GM19468 (cell line): ENCODE data around the gene TSSK2.

Experiments used
- ATAC-seq: cut with Tn5 transposase; IDR thresholded peaks from one replicate; pipeline ENCODE4 v1.9.1; 2021; ENCODE audit warnings: mild to moderate bottlenecking, moderate library complexity, moderate number of reproducible peaks; ENCODE audit not compliant: unreplicated experiment; ENCODE audit errors: extremely low read depth

The TSSK2 gene

DNA sequence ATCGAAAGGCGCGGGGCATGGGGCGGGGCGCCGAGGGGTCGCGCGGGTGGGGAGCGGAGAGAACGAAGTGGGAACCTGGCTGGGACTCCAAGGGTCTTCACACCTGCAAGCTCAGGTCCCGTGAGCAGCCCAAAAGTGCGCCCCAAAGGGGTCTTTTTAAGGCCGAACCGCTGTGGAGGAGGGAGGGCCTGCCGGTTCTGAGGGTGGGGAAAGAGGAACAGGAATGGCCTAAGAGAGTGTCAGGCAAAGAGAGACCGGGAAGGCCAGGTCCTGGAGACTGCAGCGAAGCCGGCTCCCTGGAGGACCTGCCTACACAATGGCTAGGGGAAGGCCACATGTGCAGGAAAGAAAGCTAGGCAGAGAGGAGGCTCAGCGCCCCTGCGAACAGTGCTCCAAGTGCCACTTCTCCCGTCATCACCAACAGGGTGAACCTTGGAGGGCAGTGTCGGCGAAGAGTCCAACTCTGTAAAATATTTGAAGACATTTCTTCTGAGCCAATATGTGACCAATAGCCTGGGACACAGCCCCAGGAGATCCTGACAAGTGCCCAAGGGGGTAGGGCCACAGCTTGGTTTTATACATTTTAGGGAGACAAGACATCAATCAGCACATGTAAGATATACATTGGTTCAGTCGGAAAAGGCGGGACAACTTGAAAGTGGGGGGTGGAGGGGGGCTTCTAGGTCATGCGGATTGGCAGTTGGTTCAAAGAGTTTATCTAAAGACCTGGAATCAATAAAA, 8.2 kb upstream of the TSSK2 start:
- ATAC-seq: no peak

DNA sequence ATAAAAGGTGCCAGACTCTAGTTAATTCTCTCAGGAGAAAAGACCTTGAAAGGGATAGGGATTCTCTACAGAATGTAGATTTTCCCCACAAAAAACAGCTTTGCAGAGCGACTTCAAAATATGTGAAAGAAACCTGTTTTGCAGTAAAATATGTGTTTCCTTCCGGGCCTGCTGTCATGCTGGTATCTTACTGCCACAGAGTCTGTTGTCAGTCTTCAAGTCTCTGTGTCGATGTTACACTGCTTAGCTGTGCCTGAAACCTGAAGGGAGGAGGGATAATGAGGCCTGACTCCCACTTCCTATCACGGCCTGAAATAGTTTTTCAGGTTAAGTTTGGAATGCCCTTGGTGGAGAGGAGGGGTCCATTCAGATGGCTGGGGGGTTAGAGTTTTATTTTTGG, 7.2 kb upstream of the TSSK2 start:
- no peak for ATAC-seq

DNA sequence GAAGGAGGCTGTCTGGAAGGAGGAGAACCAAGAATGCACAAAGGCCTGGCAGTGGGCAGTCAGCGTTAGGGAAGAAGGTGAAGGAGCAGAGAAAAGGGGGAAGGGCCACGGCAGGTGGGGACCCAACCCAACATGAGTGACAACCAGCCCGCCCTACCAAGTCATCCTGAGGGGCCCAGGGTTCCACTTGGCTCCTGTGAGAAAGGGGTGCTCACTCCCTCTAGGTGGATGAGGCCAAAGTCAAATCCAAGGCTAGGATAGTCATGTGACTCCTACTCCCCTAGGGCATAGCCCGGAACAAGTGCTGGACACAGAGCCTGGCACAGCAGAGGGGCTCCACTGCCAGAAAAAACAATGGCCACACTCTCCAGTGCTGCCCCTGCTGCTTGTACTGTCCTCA, 6.7 kb upstream of the TSSK2 start:
- no peak for ATAC-seq

DNA sequence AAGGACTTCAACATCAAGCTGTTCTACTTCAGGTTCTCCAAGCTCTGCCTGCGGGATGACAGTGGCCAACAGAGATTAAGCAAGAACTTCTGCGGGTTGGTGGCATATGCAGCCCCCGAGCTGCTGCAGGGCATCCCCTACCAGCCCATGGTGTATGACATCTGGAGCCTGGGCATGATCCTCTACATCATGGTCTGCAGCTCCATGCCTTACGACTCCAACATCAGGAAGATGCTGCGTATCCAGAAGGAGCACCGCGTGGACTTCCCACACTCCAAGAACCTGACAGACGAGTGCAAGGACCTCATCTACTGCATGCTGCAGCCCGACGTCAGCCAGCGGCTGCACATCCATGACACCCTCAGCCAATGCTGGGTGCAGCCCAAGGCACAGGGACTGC, 6.1 kb upstream of the TSSK2 start:
- ATAC-seq: no peak

DNA sequence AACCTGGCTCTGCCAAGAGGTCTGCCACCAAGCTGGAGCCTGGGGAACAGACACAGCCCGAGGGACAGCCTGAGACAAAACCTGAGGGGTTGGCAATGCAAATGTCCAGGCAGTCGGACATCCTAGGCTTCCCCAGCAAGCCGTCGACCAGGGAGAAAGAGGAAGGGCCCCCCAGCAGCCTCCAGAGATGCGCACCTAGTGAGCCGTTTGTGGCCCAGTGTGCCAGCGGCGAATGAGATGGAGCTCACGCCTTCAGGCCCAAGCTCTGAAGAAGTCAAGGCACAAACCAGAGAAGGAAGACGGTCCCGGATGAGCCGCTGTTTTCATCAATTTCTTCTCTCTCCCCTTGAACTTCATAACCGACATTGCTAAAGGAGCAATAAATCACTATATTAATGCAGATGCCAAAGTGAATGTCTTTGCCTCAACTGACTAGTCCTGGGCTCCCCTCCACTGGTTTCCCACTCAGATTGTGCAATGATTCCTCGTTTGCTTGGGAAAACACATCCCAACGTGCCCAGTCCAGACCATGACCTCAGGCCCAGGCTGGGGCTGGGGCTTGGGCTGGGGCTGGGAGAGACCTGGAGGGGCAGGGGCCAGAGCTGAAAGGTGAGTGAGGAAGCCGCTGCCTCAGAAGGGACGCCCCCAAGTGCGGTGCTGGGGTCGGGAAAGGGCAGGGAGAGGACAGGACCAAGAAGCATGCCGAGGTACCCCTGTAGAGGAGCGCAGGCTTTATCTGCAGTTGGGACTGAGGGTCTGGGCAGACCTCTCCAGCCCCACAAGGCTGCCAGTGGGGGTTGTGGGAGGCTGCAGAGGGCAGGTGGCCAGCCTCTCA, 5.4 kb upstream of the TSSK2 start:
- ATAC-seq: no peak

DNA sequence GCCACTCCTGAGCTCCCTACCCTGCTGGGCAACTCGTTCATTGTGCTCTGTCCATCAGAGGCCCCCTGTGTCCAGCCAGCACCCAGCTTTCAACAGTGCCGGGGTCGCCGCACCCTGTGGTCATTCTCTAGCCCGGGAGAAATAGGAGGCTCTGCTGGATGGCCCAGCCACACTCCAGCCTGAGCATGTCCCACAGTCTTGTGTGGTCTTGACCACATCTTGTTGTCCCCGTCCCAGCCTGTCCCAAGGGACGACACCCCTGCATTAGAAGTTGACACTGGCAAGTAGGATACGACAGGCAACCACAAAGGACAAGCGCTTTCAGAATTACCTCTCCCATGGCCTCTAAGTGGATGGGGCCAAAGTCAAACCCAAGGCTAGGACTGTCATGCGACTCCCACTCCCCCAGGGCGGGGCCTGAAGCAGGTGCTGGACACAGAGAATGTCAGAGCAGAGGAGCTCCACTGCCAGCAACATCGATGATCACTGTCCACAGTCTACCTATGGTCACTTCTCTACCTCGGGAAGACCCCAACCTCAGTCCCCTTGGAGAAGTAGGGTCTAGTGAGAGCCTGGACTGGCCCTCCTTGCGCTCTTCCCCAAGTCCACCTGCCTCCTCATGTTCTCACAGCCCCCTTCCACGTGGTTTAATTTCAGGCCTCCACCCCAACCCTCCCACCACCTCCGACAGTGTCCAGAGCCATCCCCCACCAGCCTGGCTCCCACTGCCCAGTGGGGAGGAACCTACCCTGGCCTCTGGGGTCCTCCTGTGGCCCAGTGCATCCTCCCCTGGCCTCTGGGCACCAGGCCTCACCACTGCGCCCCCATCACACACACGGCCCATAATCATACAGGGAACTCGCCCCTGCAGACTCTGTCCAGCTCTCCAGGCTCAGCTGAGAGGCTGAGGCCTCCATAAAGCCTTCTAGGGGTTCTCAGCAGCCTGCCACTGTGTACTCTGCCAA, 4.5 kb upstream of the TSSK2 start:
- no peak for ATAC-seq

DNA sequence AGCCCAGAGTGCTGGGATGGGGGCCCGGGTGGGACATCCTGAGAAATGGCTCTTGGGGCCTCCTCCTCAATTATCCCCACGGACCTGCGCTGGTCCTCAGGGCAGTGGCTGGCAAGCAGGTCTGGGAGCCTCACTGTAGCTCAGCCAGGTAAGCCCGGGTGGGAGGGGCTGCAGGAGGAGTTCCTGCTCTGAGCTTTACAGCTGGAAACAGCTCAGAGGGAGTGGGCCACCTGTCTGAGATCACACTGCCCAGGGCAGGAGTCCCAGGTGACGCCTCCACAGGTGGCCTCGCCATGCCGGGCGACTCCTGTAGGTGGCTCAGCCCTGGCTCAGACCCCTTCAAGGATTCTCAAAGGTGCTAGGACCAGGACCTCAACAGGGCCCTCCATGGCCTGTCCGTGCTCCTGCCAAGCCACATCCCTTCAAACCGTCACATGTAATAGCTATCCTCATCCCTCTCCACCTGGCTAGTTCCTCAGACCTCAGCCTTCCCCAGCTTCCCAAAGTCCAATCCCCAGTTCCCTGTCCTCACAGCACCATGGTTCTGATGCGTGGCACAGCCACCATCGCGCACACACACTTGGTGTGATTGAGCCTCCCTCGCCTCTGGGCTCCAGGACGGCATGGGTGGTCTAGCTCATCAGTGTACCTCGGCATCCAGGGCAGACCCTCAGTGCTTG, 3.6 kb upstream of the TSSK2 start:
- ATAC-seq: no peak

DNA sequence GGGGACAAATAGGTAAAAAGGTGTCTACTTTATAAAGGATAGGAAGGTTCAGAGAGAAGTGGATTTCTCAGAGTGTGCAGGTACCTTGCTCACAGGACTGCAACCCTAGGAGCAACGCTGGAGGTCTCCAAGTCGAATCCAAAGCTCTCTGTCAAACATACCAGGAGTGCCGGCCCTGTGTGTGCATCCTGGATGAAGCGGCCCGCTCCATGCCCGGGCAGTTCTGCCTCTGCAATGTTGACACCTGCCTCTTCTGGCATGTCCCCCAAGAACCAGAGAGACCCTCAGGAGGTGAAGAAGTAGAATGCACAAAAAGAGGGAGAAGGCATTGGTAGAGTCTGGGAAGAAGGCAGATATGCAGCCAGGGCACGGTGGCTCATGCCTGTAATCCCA, 3.1 kb upstream of the TSSK2 start:
- ATAC-seq: no peak

DNA sequence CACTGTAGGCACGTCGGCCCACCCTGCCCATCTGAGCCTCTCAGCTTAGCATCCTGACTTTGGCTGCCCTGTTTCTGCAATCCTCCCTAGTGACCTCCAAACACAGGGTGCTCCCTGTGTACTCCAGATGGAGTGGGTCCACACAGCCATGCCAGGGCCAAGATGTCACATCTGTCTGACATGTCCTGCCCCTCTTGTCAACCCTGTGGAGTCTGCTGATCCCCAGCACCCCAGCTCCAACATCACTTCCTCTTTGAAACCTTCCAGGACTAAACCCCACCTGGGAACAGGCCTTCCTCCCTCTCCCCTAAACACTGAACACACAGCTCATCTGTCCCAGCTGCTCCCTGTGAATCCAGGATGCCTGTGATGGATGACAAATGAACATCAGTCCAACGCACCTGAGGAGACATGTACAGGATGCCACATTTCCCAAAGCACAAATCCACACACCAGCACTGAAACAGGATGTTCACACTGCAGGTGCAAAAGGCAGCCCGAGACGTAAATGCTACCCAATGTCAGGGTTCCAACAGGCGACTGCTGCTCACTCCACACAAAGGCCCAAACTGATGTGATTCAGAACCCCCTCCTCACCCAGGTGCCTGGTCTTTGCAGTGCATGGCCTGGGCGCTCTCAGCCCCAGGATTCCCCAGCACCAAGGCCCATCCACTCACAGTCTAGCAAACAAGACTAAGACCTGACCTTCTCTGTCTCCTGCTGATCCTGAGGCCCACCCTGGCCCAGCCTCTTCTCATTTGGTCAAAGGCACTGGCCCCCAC, 2.0 kb upstream of the TSSK2 start:
- ATAC-seq: no peak

DNA sequence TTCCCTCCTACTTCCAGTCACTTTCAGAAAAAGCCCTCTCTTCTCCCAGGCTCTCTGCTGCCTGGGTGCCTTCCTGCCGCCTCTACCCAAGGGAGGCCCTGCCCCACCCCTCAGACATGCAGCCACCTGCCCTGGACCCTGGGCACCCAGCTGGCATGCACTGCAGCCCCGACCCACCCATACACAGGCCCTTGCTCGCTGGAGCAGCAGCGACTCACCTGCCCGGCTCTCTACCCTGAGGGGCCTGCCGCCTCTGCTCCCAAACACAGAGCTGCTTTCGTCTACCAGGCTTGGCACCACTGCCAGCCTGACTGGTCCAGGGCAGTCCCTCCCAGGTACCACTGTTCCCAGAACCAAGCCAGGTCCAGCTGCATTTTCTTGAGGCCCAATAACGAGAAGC, 1.2 kb upstream of the TSSK2 start:
- no peak for ATAC-seq

DNA sequence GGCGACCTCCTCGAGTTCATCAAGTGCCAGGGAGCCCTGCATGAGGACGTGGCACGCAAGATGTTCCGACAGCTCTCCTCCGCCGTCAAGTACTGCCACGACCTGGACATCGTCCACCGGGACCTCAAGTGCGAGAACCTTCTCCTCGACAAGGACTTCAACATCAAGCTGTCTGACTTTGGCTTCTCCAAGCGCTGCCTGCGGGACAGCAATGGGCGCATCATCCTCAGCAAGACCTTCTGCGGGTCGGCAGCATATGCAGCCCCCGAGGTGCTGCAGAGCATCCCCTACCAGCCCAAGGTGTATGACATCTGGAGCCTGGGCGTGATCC, 542 bp downstream of the TSSK2 start:
- no peak for ATAC-seq

DNA sequence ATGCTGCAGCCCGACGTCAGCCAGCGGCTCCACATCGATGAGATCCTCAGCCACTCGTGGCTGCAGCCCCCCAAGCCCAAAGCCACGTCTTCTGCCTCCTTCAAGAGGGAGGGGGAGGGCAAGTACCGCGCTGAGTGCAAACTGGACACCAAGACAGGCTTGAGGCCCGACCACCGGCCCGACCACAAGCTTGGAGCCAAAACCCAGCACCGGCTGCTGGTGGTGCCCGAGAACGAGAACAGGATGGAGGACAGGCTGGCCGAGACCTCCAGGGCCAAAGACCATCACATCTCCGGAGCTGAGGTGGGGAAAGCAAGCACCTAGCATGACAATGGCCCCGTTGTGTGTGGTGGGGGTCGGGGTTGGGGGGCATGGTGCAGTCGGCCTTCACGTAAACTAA, 1.0 kb downstream of the TSSK2 start:
- no peak for ATAC-seq

DNA sequence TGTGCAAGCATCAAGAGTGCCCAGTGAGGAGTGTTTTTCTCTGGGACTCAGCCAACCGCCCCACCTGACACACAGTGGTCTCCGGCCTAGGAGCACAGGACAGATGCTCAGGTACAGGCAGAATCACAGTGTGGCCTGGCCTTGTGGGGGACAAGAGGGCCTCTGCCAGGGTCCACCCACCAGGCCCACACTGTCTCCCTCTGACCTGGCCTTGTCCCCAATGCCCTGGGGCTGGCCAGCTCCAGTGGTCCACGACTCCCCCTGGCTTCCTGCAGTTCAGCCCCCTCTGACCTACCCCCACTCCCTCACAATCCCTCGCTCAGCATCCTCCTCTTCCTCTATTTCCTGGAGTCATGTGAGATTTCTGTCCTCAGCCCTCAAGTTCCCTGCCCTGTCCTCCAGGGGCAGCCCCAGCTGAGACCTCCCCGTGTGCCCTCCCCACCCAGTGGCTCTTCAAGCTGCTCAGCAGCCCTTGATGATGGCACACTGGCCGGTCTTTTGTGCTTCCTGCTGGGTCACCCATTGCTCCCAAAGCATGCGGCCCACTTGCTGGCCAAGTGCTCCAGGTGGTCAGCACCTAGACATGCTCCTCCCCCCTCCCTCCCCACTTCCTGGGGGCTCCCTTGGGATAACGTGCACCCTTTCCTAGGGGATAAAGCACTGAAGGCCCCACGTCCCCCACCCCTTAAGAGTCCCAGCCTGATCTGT, 1.7 kb downstream of the TSSK2 start:
- ATAC-seq: no peak

DNA sequence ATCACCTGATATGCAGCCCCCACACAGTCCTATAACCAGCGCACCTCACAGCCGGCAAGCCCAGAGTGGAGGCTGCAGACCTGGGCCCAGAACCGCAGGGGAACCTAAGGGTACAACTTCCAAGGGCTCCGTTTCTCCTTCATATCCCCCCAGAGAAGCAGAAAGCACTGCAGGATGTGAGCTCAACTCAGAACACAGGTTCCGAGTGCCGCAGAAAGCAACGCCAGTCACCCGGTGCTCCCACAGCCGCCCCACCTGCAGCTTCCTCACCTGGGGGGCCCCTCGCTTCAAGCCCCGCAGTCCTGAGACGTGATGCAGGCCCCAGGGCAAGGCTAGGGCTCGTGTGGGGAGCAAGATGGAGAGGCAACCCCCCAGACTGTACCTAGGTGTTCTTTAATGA, 2.5 kb downstream of the TSSK2 start:
- ATAC-seq: no peak

DNA sequence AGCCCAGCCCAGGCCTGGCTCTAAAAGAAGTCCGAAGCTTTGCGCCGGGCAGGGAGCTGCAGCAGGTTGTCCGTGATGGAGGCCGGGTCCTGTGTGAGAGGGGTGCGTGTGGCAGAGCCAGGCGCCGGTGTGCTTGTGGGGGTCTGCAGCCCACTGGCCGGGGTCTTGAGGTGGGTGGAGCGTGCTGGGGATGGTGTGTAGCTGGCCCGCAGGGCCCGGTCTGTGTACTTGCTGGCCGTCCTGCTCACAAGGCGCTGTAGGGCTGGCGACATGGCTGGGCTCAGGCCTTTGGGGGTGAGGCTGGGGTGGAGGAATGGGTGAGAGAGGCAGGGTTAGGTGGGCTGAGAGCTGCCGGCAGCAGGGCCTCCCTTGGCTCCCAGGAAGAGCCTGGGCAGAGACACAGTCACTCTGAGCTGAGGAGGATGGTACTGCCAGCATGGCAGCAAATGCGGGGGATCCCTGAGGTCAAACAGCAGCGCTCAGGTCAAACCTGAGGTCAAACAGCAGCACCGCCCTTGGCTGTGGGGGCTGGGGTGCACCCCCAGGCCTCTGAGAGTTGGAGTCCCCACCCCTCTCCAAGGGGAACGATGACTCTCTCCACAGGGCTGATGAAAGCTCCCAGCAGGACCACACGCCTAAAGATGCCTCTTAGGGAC, 3.2 kb downstream of the TSSK2 start:
- ATAC-seq: no peak

DNA sequence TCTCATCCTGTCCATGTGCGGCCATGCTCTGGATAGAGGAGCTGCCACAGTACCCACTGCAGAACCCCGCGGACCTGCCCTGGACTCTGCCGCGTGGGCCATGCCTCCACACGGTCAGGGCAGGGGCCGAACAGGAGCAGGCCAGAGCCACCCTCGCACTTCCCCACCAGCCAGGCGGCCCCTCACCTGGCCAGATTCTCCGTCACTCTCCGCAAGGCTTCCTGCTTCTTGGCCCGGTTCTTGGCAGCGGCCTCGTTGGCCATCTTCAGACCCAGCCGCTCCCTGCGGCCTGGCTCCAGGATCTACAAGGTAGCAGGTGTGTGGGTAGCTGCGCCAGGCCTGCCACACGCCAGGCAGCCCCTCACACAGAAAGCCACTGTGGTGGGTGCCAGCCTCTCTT, 3.8 kb downstream of the TSSK2 start:
- no peak for ATAC-seq

DNA sequence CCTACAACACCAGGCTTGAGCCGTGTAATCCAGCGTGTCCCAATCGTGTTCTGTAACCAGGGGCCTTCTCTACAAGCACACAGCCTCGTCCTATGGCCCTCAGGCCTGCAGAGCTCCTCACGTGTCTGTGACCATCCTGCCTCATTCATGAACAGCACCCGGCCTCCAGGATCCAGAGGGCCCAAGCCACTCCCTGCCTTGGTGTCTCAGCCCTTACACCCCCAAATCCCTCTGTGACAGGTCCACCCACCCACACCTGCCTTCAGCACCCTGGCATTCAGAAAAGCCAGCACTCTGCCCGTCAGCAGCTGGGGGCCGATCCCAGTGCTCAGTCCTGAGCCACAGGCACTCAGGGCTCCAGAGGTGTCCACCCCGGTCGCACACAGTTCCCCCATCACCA, 5.8 kb downstream of the TSSK2 start:
- ATAC-seq: no peak

DNA sequence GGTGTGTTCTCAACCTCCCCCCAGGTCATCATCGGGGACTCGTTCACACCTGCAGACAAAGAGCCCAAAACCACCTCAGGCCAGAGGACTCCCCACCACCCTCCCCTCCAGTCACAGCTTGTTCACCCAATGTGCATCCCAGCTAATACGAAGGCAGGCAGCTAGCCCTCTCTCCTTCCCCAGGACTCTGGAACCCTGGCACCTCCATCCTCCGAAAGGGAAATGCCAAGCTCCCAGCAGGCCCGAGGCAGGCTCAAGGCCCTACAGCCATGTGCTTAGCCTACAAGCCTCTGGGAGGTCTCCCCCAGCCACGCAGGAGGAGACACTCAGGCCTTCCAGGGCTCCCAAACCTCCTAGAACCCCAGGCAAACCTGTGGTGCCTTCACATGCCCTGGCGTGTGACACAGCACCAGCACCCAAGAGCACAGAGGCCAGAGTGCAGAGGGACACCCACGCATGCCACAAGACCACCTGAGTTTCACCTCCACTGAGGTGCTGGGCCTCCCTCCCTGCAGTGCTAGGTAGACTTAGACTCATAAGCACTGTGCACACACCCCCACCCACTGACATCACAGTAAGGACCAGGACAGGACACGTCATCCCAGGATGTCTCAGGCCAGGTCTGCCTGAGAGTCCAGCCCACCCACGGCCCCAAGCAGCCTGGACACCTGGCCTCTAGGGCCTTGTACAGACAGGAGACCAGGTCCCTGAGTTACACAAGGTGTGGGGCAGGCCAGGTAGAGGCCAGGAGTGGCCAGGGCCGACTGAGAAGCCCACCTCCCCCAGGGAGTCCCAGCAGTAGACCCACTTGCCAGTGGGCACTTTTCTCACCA, 6.5 kb downstream of the TSSK2 start:
- ATAC-seq: no peak
